ENCODE measurements around the gene RACK1. TPM values are rescaled to one million over a fixed set of nuclear protein-coding genes. Genes with fewer than 3 reads are reported as not detected.

The RACK1 gene
- total RNA-seq, 4 donors from 2014 or later, result 1,597 to 2,011 (median 1,911) TPM

- TF ChIP-seq CTCF (IDR thresholded peaks at IDR 0.05; ENCODE audit: low read depth), result no peak
Observed at GRCh38 chr5:181265092-181265671, 21.5 kb upstream of the RACK1 start.

GRCh38 chr5:181263633-181264032 is 19.9 kb upstream of the RACK1 start:
- no peak for TF ChIP-seq CTCF (IDR thresholded peaks at IDR 0.05; ENCODE audit: low read depth)

GRCh38 chr5:181261320-181262049 is 17.8 kb upstream of the RACK1 start:
- TF ChIP-seq CTCF (IDR thresholded peaks at IDR 0.05; ENCODE audit: low read depth), result no peak

GRCh38 chr5:181260720-181261319 is 17.1 kb upstream of the RACK1 start, which contains the start of gene TRIM52:
TSS of gene TRIM52 (minus strand) at chr5:181261143. CDS start at chr5:181260813, 330 bp downstream.
- no peak for TF ChIP-seq CTCF (IDR thresholded peaks at IDR 0.05; ENCODE audit: low read depth)

DNA sequence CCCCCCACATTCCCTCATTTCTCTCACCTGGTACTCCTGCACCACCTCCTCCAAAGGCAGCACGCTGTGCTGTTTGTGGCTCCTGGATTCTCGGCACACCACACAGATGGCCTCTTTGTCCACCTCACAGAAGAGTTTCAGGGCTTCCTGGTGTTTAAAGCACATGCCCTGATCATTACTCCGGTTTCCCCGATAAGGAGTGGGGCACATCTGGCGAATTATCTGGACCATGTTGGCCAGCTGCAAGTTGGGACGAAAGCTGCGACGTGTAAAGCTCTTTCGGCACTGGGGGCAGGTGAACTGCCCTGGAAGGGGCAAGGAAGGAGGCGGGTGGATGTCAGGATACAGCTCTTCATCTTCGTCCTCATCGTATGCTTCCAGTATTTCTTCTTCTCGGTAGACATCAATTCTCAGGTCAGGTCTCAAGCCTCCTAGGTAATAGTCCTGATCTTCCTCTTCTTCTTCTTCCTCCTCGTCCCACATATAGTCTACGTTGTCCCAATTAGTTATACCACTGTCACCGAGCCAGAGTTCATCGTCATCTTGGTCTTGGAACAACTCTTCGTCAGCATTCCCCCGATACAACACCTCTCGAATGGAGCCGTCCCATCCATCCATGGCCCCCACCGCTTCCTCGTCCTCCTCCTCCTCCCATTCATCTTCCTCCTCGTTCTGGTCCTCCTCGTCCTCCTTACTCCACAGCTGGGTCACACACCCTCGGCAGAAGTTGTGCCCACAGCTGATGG is 16.4 kb upstream of the RACK1 start:
- no peak for TF ChIP-seq CTCF (IDR thresholded peaks at IDR 0.05; ENCODE audit: low read depth)

DNA sequence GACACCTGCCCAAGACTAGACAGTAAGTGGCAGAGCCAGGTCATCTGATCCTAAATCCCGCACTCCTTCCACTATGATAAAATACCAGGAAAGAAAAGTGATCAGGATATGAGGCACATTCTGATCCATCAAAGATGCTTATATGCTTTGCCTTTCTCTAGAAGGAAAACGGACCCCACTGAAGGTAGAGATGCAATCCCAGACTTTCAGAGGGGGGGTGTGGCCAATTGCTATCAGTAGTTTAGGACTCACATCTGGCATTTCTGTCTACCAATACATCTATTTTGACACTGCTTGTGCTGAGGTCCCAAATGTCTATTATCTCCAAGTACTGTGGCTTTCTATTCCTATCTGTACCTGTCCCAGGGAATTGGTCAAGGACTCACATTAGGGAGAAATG is 15.6 kb upstream of the RACK1 start:
- no peak for TF ChIP-seq CTCF (IDR thresholded peaks at IDR 0.05; ENCODE audit: low read depth)

- TF ChIP-seq CTCF (IDR thresholded peaks at IDR 0.05; ENCODE audit: low read depth), result no peak
Observed at GRCh38 chr5:181258576-181258975, 14.9 kb upstream of the RACK1 start.
